ENCODE data around the gene ADAM12.

The ADAM12 gene

GRCh38 chr10:126153711-126154628, 234.3 kb downstream of the ADAM12 start:
- no peak for DNase-seq (ENCODE audit: low read depth in 2 of 2)

GRCh38 chr10:126147866-126148587, 240.2 kb downstream of the ADAM12 start:
- DNase-seq (ENCODE audit: low read depth in 2 of 2) = no peak

- no peak for DNase-seq (ENCODE audit: low read depth in 2 of 2)
These were observed 241.5 kb downstream of the ADAM12 start for GRCh38 chr10:126146771-126147170.

GRCh38 chr10:126143117-126143516, 245.2 kb downstream of the ADAM12 start:
- DNase-seq (ENCODE audit: low read depth in 2 of 2) = no peak

- no peak for DNase-seq (ENCODE audit: low read depth in 2 of 2)
These were observed 247.5 kb downstream of the ADAM12 start for GRCh38 chr10:126140746-126141273.

GRCh38 chr10:126137562-126138221, 250.6 kb downstream of the ADAM12 start:
- DNase-seq (ENCODE audit: low read depth in 2 of 2) = no peak

GRCh38 chr10:126135941-126136595, 252.2 kb downstream of the ADAM12 start:
- DNase-seq (ENCODE audit: low read depth in 2 of 2) = no peak

- DNase-seq (ENCODE audit: low read depth in 2 of 2) = no peak
These were observed 253.1 kb downstream of the ADAM12 start for GRCh38 chr10:126135177-126135576.

GRCh38 chr10:126133906-126134656, 254.2 kb downstream of the ADAM12 start:
- no peak for DNase-seq (ENCODE audit: low read depth in 2 of 2)

GRCh38 chr10:126133082-126133620, 255.1 kb downstream of the ADAM12 start:
- no peak for DNase-seq (ENCODE audit: low read depth in 2 of 2)

GRCh38 chr10:126131341-126131740, 256.9 kb downstream of the ADAM12 start:
- no peak for DNase-seq (ENCODE audit: low read depth in 2 of 2)

- DNase-seq (ENCODE audit: low read depth in 2 of 2) = no peak
These were observed 258.0 kb downstream of the ADAM12 start for GRCh38 chr10:126130271-126130710.

GRCh38 chr10:126129026-126129425, 259.3 kb downstream of the ADAM12 start:
- no peak for DNase-seq (ENCODE audit: low read depth in 2 of 2)

GRCh38 chr10:126128581-126128980, 259.7 kb downstream of the ADAM12 start:
- DNase-seq (ENCODE audit: low read depth in 2 of 2) = no peak

GRCh38 chr10:126127481-126128029, 260.7 kb downstream of the ADAM12 start:
- DNase-seq (ENCODE audit: low read depth in 2 of 2) = no peak

GRCh38 chr10:126126866-126127265, 261.4 kb downstream of the ADAM12 start:
- no peak for DNase-seq (ENCODE audit: low read depth in 2 of 2)

- no peak for DNase-seq (ENCODE audit: low read depth in 2 of 2)
These were observed 262.3 kb downstream of the ADAM12 start for GRCh38 chr10:126126023-126126422.

GRCh38 chr10:126124668-126125349, 263.5 kb downstream of the ADAM12 start:
- no peak for DNase-seq (ENCODE audit: low read depth in 2 of 2)

GRCh38 chr10:126124046-126124445, 264.2 kb downstream of the ADAM12 start:
- DNase-seq (ENCODE audit: low read depth in 2 of 2) = no peak

GRCh38 chr10:126123466-126123865, 264.8 kb downstream of the ADAM12 start:
- no peak for DNase-seq (ENCODE audit: low read depth in 2 of 2)
